T-helper 2 cell treated with Interferon-gamma antibody and Interleukin-4, amounts not matched to agents 100 ng/mL and 5 ng/mL, for 36 hours (primary cell): ENCODE data around the gene ENPEP. TPM values are rescaled to one million over a fixed set of nuclear protein-coding genes. Genes with fewer than 3 reads are reported as not detected.
"Not testable (repeated sequence)": the region's sequence is repeated elsewhere in the genome, so short reads cannot be mapped to it uniquely, and the experiment has no call there.

ENCODE experiments used
- intact Hi-C: fragments of 100-400 bp; cut with micrococcal nuclease; formaldehyde crosslinking; loops from one replicate; pipeline ENCODE4 v1.15.1; 2023
- total RNA-seq: library from RNA; stranded (reverse); gene quantifications from 2 replicates; pipeline ENCODE4 v1.2.3, GENCODE V29; 2022

The ENPEP gene
- total RNA-seq, 1 donor from 2014 or later: 0.20 TPM

GRCh38 chr4:110518889-110519490 lies 43.0 kb downstream of the ENPEP start:
- intact Hi-C loops: loop anchor here (5.0 to 10.0 kb wide), 3 partner anchors 322 to 1087 kb away; partner anchors contain the start of genes ELOVL6, GAR1 and SEC24B

GRCh38 chr4:110520886-110521285 lies 44.9 kb downstream of the ENPEP start:
- intact Hi-C loops: no loop called here

- intact Hi-C loops: no loop called here
Measured at GRCh38 chr4:110526589-110526988, 50.6 kb downstream of the ENPEP start.

- intact Hi-C loops: no loop called here
Measured at GRCh38 chr4:110527156-110527555, 51.2 kb downstream of the ENPEP start.

- intact Hi-C loops: no loop called here
Measured at GRCh38 chr4:110532901-110533589, 57.1 kb downstream of the ENPEP start.

- intact Hi-C loops: no loop called here
Measured at GRCh38 chr4:110533590-110533910, 57.6 kb downstream of the ENPEP start.

GRCh38 chr4:110533940-110534339 lies 58.0 kb downstream of the ENPEP start:
- intact Hi-C loops: no loop called here

- intact Hi-C loops: no loop called here
Measured at GRCh38 chr4:110540581-110540980, 64.6 kb downstream of the ENPEP start.

GRCh38 chr4:110540982-110541451 lies 65.1 kb downstream of the ENPEP start:
- intact Hi-C loops: no loop called here

GRCh38 chr4:110543577-110543976 lies 67.6 kb downstream of the ENPEP start:
- intact Hi-C loops: no loop called here

GRCh38 chr4:110544594-110544993 lies 68.6 kb downstream of the ENPEP start:
- intact Hi-C loops: no loop called here

GRCh38 chr4:110550260-110550659 lies 74.3 kb downstream of the ENPEP start:
- intact Hi-C loops: no loop called here

GRCh38 chr4:110553197-110553596 lies 77.2 kb downstream of the ENPEP start:
- intact Hi-C loops: no loop called here

GRCh38 chr4:110567214-110567613 lies 91.3 kb downstream of the ENPEP start:
- intact Hi-C loops: no loop called here

GRCh38 chr4:110576696-110577095 lies 100.7 kb downstream of the ENPEP start:
- intact Hi-C loops: not testable (repeated sequence)

- intact Hi-C loops: no loop called here
Measured at GRCh38 chr4:110586131-110586850, 110.3 kb downstream of the ENPEP start.

GRCh38 chr4:110587666-110588285 lies 111.8 kb downstream of the ENPEP start:
- intact Hi-C loops: no loop called here

- intact Hi-C loops: no loop called here
Measured at GRCh38 chr4:110589297-110589696, 113.3 kb downstream of the ENPEP start.

GRCh38 chr4:110595583-110595982 lies 119.6 kb downstream of the ENPEP start:
- intact Hi-C loops: no loop called here

- intact Hi-C loops: no loop called here
Measured at GRCh38 chr4:110596431-110596830, 120.5 kb downstream of the ENPEP start.

- intact Hi-C loops: no loop called here
Measured at GRCh38 chr4:110597582-110597981, 121.6 kb downstream of the ENPEP start.

GRCh38 chr4:110602061-110602460 lies 126.1 kb downstream of the ENPEP start:
- intact Hi-C loops: no loop called here
